Vagina (tissue), 2 donors: Measurements from ENCODE around the gene CNTN1. TPM values are rescaled to one million over a fixed set of nuclear protein-coding genes. Genes with fewer than 3 reads are reported as not detected.

Source experiments
- DNase-seq, 2 donors: peaks; one replicate each; pipeline ENCODE4 v3.0.0-alpha.2; 2017; ENCODE audit errors: extremely low spot score in 2 of 2
- H3K27ac ChIP-seq: fragments of 200-600 bp; sonication (generic); one replicate; pipeline ENCODE4 v1.5.1; 2019
- H3K27me3 ChIP-seq: fragments of 200-600 bp; sonication (generic); one replicate; pipeline ENCODE4 v1.5.1; 2019
- H3K36me3 ChIP-seq, 2 donors: fragments of 200-600 bp; sonication (generic); one replicate each; pipeline ENCODE4 v1.5.1; 2017 to 2019
- H3K4me1 ChIP-seq: fragments of 200-600 bp; sonication (generic); one replicate; pipeline ENCODE4 v1.5.1; 2019
- H3K4me3 ChIP-seq, 2 donors: fragments of 200-600 bp; sonication (generic); 1 replicate in 1 of 2; 2 replicates in 1 of 2; pipeline ENCODE4 v1.5.1; 2016 to 2019
- H3K9me3 ChIP-seq: fragments of 200-600 bp; sonication (generic); one replicate; pipeline ENCODE4 v1.5.1; 2019
- POLR2A ChIP-seq, 2 donors: fragments of 450-650 bp; IDR thresholded peaks; one replicate each; pipeline ENCODE4 v1.6.1; 2017; ENCODE audit warnings: antibody characterized with exemption in 2 of 2, mild to moderate bottlenecking in 2 of 2, moderate library complexity in 2 of 2
- POLR2AphosphoS5 ChIP-seq, 2 donors: sonication (generic); formaldehyde crosslinking; IDR thresholded peaks; one replicate each; pipeline ENCODE4 v1.9.0; 2017; ENCODE audit warnings: antibody characterized with exemption in 2 of 2, mild to moderate bottlenecking in 2 of 2, low read depth in 1 of 2; ENCODE audit not compliant: insufficient read depth in 1 of 2
- intact Hi-C: fragments of 100-400 bp; cut with DNase I; formaldehyde crosslinking; loops from one replicate; pipeline ENCODE4 v1.15.1; 2023
- total RNA-seq: library from RNA; depleted of rRNA; stranded (reverse); fragments of >200 nt; gene quantifications from one replicate; pipeline ENCODE4 v1.2.3, GENCODE V29; 2016
- TF ChIP-seq, protein P1 (sequence below), 3 experiments: fragments of 450-650 bp in 2 of 3; fragments of 200-600 bp in 1 of 3; sonication (generic) in 1 of 3; IDR thresholded peaks; one replicate each; pipeline ENCODE4 v1.5.1; 2017 to 2019; ENCODE audit warnings: antibody characterized with exemption in 3 of 3, mild to moderate bottlenecking in 2 of 3, moderate library complexity in 2 of 3

Gene CNTN1
- total RNA-seq, 1 donor from 2014 or later: 15.2 TPM

DNA sequence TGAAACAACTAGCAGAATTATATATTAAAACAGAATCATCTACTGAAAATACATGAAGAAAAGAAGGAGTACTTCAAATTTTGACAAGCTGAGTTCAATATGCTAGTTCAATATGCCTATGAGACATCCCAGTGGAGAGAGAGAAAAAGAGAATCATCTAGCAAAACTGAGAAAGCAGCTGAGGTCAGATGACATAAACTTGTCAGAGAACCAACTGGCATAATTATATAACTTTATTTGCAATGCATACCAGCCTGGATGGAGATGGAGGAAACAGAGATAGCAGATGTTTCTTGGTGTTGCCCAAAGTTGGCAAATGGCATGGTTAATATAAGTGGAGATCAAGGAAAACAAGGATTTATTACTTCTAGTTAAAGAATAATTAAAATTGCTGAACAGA is 347.2 kb downstream of the CNTN1 start:
- intact Hi-C loops: no loop called here

DNA sequence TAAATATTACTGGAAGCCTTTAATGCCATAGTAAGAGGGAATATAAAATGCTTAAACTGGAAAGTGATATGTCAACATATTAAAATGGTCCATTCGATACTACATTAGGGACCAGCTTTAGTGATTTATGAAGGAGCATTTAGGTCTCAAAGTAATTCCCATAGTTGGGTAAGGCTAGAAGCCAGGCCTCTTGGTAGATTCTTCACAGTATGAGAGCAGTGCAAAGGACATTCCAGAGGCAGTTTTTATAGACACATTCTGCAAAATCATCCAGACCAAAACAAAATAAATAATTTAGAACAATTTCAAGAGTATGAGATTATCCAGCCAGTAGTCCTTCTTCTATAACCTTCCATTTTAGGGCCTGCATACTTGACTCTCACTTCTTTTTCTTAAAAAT is 353.3 kb downstream of the CNTN1 start:
- DNase-seq: no peak
- H3K4me3 ChIP-seq: no peak overlapping the region
- H3K9me3 ChIP-seq: no peaks in the 10 kb centered on the region
- intact Hi-C loops: no loop called here
- no peak overlapping the region for H3K27ac ChIP-seq
- no peaks in the 10 kb centered on the region for H3K4me1 ChIP-seq
- H3K36me3 ChIP-seq: no peaks in the 10 kb centered on the region
- no peaks in the 10 kb centered on the region for H3K27me3 ChIP-seq
- TF ChIP-seq POLR2A (IDR thresholded peaks at IDR 0.05): no peak
- TF ChIP-seq POLR2AphosphoS5 (IDR thresholded peaks at IDR 0.05; ENCODE audit: insufficient read depth in 1 of 2, low read depth in 1 of 2): no peak
- TF ChIP-seq, protein P1, sequence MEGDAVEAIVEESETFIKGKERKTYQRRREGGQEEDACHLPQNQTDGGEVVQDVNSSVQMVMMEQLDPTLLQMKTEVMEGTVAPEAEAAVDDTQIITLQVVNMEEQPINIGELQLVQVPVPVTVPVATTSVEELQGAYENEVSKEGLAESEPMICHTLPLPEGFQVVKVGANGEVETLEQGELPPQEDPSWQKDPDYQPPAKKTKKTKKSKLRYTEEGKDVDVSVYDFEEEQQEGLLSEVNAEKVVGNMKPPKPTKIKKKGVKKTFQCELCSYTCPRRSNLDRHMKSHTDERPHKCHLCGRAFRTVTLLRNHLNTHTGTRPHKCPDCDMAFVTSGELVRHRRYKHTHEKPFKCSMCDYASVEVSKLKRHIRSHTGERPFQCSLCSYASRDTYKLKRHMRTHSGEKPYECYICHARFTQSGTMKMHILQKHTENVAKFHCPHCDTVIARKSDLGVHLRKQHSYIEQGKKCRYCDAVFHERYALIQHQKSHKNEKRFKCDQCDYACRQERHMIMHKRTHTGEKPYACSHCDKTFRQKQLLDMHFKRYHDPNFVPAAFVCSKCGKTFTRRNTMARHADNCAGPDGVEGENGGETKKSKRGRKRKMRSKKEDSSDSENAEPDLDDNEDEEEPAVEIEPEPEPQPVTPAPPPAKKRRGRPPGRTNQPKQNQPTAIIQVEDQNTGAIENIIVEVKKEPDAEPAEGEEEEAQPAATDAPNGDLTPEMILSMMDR (IDR thresholded peaks at IDR 0.05): no peak

More for the DNA sequence above, 347.2 kb downstream of the CNTN1 start:
- Histone ChIP-seq H3K9me3 (no peaks in the 10 kb centered on the region), H3K27ac (no peak overlapping the region), H3K4me1 (no peaks in the 10 kb centered on the region), H3K36me3 (no peaks in the 10 kb centered on the region), H3K27me3 (no peaks in the 10 kb centered on the region), H3K4me3 (no peak overlapping the region)
- no peak for TF ChIP-seq POLR2AphosphoS5 (IDR thresholded peaks at IDR 0.05; ENCODE audit: insufficient read depth in 1 of 2, low read depth in 1 of 2)
- TF ChIP-seq POLR2A (IDR thresholded peaks at IDR 0.05): no peak
- TF ChIP-seq, protein P1 (IDR thresholded peaks at IDR 0.05): no peak
- DNase-seq: no peak

DNA sequence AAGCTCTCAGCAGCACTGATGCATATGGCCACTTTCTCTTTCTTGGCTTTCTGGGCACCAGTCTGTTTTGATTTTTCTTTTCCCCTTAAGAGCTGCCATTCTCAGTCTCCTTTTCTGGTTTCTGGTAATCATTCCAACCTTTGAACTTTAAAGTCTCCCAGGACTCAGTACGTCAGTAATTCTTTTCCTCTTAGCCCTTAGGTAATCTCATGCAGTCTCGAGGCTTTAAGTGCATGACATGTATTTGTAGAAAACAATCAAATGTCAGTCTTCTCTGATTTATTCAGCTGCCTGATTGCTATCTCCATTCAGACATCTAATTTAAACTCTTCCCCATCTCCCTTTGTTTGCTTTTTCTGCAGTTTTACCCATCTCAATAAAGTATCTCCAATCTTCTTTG is 356.8 kb downstream of the CNTN1 start:
- Histone ChIP-seq H3K9me3 (no peaks in the 10 kb centered on the region), H3K4me1 (no peaks in the 10 kb centered on the region), H3K36me3 (no peaks in the 10 kb centered on the region), H3K4me3 (no peak overlapping the region), H3K27me3 (no peaks in the 10 kb centered on the region), H3K27ac (no peak overlapping the region)
- intact Hi-C loops: no loop called here
- TF ChIP-seq POLR2A (IDR thresholded peaks at IDR 0.05) (no peak), POLR2AphosphoS5 (IDR thresholded peaks at IDR 0.05; ENCODE audit: insufficient read depth in 1 of 2, low read depth in 1 of 2) (no peak)
- TF ChIP-seq, protein P1 (IDR thresholded peaks at IDR 0.05): no peak
- no peak for DNase-seq

DNA sequence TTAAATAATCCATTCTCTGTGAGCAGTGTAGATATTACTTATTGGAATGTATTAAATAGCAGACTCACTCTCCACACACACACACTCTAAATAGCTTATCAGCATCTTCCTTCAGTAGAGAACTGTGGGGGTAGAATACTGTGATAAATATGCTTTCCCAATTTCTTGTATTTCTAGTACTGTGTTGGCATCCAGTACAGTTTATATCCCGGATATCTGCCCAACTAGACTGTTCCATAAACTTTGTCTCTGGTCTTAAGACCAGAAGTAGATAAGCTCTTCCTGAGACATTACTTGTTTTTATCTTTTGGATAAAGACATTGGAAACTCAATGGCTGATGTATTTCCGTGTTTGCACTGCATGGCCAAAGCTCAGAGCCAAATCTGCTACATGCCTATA is 359.7 kb downstream of the CNTN1 start:
- Histone ChIP-seq H3K36me3 (no peaks in the 10 kb centered on the region), H3K9me3 (no peaks in the 10 kb centered on the region), H3K4me1 (no peaks in the 10 kb centered on the region), H3K4me3 (no peak overlapping the region), H3K27ac (no peak overlapping the region), H3K27me3 (no peaks in the 10 kb centered on the region)
- intact Hi-C loops: no loop called here
- DNase-seq: no peak
- TF ChIP-seq POLR2AphosphoS5 (IDR thresholded peaks at IDR 0.05; ENCODE audit: insufficient read depth in 1 of 2, low read depth in 1 of 2): no peak
- no peak for TF ChIP-seq POLR2A (IDR thresholded peaks at IDR 0.05)
- TF ChIP-seq, protein P1 (IDR thresholded peaks at IDR 0.05): no peak

DNA sequence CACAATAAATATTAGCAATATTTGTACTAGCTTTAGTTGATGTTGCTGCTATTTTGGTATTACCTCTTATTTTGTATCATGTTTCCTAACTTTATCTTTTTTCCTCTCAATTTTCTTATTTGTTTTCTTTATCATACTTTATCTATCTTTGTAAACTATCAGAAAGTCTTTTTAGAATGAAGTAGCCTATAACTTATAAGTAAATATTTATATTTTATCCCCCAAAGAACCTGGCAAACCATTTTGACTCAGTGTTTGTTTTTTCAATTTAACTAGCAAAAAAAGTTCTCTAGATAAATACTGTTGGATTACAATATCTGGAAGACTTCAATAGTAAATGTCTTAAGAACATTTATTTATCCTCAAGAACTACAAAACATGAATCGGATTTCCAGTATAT is 360.2 kb downstream of the CNTN1 start:
- no peaks in the 10 kb centered on the region for H3K27me3 ChIP-seq
- no peaks in the 10 kb centered on the region for H3K9me3 ChIP-seq
- TF ChIP-seq POLR2AphosphoS5 (IDR thresholded peaks at IDR 0.05; ENCODE audit: insufficient read depth in 1 of 2, low read depth in 1 of 2) (no peak), POLR2A (IDR thresholded peaks at IDR 0.05) (no peak)
- TF ChIP-seq, protein P1 (IDR thresholded peaks at IDR 0.05): no peak
- no peak overlapping the region for H3K27ac ChIP-seq
- intact Hi-C loops: no loop called here
- no peak for DNase-seq
- no peaks in the 10 kb centered on the region for H3K4me1 ChIP-seq
- H3K4me3 ChIP-seq: no peak overlapping the region
- no peaks in the 10 kb centered on the region for H3K36me3 ChIP-seq
